Stimulated activated CD8-positive, alpha-beta memory T cell treated with anti-CD3 and anti-CD28 coated beads, Interleukin-7, amount 100 ng/mL, for 4 hours (primary cell): Measurements from ENCODE around the gene BTBD8.
"Not testable (repeated sequence)": the region's sequence is repeated elsewhere in the genome, so short reads cannot be mapped to it uniquely, and the experiment has no call there.

ENCODE experiments used
- DNase-seq, 2 donors: peaks; one replicate each; pipeline ENCODE4 v3.0.0-alpha.2; 2020; ENCODE audit warnings: low read depth in 2 of 2

The BTBD8 gene

DNA sequence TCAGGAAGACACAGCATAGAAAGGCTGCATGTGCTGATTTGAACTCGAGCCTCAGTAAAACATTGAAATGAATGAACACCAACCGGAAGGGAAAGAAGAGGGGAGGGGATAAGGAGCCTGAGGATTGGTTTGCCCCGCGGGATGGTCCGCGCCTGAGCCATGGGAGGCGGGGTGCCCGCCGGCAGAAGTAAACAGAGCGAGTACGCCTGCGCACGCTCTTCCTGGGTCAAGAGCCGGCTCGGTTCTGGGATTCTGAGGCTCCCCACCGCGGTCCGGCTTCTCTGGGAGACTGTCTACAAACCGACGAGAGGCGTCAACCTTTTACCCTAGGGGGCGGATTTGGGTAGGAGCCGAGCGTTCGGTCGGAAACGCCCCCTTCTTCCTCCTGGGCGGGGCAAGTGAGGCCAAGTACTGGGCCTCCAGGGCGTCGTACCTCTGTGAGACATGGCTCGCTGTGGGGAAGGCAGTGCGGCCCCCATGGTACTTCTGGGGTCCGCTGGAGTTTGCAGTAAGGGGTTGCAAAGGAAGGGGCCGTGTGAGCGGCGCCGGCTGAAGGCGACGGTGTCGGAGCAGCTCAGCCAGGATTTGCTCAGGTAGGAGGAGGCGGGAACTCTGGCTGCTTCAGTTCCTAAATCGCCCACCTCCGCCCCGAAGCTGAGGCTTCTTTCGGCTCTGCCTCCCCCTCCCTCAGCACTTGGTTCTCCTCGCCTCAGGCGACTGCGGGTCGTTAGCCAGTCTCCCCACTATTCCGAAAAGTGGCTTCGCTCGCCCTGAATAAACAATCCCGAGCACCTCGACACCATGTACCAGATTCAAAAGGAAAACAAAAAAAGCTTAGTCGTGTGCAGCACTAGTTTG lies at the start of gene BTBD8:
TSS of gene BTBD8 (plus strand) at position 218 of the 858 bp plus-strand sequence. CDS start at position 445, 227 bp downstream.
- DNase-seq = peak; percentile 74 to 82

DNA sequence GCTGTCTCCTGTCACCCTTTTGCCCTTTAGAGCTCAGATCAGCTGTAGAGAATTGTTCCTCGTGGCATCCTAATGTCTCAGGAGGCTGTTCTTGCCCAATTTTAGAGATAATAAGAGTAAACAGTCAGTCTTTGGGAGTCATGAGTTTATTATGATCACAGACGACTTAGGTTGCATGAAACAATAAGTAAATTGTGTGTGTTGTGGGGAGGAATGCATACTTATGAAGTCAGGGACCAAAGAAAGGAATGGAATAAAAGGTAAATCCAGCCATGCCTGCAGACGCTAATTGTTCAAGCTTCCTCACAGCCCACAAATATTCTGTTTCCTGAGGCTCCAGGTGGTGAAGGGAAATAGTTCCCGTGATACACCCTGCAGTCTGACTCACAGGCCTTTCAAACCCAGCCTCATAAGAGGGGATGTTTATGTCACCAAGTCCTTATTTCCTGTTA lies 49.5 kb upstream of the BTBD8 start:
- DNase-seq = no peak

DNA sequence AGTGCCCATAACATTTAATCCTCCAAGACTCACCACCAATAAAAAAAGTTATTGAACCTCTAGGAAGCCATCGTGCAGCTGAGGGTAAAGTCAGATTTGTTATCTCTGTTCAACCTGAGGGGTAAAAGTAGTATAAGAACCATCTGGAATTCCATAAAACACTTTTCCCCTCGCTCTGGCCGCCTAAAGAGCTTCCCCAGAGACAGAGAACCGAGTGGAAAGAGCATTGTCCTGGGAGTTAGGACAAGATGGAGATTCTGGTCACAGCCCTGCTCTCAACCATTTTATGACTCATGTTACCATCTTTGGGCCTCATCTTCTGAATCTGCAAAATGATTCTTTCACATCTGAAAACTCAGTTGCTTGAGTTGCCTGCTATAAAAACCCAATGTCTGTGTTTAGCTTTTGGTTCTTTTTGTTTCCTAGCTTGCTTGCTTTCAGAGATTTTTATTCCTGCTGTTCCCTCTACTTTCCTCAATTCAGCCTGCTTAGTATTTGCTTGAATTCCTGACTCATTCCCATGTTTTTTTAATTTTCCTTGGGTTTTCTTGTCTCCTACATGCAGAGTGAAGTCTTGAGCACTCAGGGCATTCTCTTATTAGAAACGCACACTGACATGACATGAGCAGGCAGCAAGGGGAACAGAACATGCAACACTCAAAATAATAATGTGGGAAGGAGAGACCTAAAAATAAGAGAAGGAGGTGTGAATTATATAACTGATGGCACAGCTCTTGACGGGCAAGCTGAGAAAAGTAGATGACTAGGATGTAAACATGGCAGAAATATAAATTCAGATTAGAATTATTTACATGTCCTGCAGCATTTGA lies 48.6 kb upstream of the BTBD8 start:
- no peak for DNase-seq

GRCh38 chr1:92037400-92037799 lies 42.7 kb upstream of the BTBD8 start:
- DNase-seq = no peak

- no peak for DNase-seq
These were observed 41.3 kb upstream of the BTBD8 start for GRCh38 chr1:92038695-92039346.

DNA sequence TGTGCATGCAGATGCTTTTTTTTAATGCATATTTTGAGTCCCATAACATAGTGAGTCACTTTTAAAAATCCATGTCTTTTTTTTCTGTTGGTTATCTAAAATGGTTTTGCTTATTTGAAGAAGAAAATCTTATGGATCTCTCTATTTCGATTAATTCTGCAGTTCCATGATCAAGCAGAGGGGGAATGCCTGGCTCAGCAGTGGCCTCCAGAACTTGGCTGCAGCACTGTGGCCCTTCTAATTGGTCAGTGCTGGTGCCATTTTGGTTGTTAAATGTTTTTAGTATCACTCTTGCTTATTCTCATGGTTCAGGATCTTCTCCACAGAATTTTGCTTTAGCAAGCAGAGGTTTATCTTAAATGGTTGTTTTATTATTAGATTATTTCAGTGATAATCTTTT lies 39.2 kb upstream of the BTBD8 start:
- DNase-seq = no peak

GRCh38 chr1:92043621-92044020 lies 36.5 kb upstream of the BTBD8 start:
- DNase-seq = no peak

DNA sequence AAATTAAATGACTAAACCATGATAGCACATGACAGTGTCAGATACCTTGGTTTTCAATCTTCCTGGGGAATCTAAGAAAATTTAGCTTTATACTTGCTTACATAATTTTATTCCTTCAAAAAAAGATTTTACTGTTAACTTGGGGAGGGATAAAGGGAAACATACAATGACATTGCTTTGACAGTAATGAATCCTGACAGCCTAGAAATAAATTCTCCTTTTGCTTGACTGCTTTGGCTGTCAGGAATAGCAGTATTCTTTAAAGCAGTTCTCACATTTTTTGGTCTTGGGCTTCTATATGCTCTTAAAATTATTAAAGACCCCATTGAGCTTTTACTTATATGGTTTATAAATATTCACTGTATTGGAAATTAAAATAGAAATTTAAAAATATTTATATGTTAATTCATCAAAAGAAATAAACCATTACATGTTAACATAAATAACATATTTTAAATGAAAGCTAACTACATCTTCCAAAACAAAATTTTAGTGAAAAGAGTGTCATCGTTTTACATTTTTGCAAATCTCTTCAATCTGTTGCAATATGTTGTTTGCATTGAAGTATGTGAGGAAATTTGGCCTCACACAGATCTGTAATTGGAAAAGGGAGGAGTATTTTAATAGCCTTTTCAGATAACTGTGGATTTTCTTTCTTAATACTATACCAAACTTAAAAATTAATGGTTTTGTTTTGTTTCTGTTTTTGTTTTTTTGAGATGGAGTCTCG lies 34.2 kb upstream of the BTBD8 start:
- DNase-seq = no peak

- DNase-seq = no peak
These were observed 28.2 kb upstream of the BTBD8 start for GRCh38 chr1:92051948-92052347.

DNA sequence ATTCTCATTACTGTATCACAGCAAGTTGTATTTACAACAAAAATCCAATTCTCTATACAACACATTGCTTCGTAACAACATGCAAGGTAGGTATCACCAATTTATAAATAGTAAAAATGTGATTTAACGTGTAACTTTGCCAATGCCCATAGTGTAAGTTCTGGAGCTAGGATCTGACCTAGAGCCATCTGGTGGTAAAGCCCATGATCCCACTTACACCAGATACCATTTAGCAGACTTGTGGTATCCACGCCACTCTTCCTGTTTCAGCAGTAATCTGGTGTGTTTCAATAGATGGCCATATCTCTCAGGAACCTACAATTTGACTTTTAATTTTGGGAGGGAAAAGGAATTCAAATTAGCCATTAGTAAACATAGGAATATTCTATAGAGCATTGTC lies 15.1 kb upstream of the BTBD8 start:
- DNase-seq = no peak

DNA sequence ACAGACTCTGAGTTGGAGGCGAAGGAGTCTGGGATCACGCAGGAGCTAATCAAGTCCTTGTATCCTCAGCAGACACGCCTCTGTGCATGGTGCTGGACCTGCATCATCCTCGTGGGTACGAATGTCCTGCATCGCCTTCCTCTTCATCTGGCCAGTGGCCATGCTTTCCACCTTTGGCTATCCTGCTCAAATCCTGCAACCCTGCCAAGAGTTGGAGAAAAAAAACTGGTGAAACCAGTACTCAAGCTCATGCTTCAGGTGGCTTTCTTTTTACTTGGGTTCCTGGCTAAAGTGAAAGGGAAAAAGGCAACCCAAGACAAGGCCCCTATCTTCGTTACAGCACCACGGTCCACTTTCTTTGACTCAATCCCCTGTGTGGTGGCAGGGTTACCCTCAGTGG lies 13.8 kb upstream of the BTBD8 start:
- DNase-seq = no peak

DNA sequence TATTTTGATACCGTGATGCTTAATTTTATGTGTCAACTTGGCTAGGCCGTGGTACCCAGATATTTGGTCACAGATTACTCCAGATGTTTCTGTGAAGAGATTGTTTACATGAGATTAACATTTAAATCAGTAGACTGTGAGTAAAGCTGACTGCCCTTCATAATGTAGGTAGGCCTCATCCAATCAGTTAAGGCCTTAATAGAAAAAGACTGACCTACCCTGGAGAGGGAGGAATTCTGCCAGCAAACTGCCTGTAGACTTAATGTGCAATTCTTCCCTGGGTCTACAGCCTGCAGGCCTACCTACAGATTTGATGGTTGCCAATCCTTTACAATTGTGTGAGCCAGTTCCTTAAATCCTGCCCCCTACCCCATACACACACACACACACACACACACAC lies 9.3 kb upstream of the BTBD8 start:
- no peak for DNase-seq

GRCh38 chr1:92074446-92074845 lies 5.7 kb upstream of the BTBD8 start:
- not testable (repeated sequence) for DNase-seq

DNA sequence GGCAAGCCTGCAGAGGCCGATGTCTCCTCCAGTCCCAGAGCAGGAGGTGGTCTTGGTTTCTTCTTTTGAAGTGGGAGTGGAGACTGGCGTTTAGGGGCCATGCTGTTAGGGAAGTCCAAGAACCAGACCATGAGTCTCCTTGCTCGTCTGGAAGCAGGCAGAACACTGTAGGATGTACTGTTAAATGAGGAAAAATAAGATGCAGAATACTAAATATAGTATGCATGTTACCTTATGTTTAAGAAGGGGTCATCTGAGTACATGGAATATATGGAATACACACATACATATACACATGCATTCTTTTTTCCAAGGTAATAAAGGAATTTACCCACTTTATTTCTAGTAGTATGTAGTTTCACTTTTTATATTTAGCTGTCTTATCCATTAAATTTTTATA lies 4.8 kb upstream of the BTBD8 start, which contains the start of gene SETSIP:
TSS of gene SETSIP (minus strand) at position 101 of the 400 bp plus-strand sequence. CDS start at position 101, 0 bp downstream.
- no peak for DNase-seq

DNA sequence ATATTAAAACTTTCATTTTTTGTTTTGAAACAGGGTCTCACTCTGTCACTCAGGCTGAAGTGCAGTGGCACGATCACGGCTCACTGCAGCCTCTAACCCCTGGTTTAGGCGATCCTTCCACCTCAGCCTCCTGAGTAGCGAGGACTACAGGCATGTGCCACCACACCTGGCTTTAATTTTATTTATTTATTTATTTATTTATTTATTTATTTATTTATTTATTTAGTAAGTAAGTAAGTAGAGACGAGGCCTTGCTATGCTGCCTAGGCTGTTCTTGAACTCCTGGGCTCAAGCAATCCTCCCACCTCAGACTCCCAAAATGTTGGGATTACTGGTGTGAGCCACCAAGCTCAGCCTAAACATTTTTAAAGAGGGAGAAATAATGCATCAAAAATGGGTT lies 3.8 kb upstream of the BTBD8 start:
- no peak for DNase-seq

DNA sequence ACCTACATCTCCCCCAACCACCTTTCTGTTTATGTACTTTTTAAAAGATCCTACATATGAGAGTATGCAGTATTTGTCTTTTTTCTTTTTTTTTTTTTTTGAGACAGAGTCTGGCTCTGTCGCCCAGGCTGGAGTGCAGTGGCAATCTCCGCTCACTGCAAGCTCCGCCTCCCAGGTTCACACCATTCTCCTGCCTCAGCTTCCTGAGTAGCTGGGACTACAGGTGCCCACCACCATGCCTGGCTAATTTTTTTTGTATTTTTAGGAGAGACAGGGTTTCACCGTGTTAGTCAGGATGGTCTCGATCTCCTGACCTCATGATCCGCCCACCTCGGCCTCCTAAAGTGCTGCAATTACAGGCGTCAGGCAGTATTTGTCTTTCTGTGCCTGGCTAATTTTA lies 2.1 kb upstream of the BTBD8 start:
- DNase-seq = not testable (repeated sequence)

DNA sequence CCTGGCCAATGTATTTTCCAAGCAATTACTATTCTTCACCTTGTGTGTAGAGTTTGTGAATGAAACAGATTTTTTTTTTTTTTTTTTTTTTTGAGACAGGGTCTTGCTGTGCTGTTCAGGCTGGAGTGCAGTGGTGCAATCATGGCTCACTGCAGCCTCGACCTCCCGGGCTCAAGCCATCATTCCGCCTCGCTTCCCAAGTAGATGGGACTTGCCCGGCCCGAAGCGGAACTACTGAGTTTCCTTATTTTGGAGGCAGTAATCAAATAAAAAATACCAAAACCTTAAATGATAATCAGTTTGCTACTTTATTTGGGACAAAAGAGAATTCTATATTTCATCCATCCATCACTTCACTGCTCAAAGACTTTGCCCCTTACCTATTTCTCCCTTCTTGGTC lies 704 bp upstream of the BTBD8 start:
- DNase-seq = no peak

GRCh38 chr1:92081031-92081430 lies 886 bp downstream of the BTBD8 start:
- no peak for DNase-seq

DNA sequence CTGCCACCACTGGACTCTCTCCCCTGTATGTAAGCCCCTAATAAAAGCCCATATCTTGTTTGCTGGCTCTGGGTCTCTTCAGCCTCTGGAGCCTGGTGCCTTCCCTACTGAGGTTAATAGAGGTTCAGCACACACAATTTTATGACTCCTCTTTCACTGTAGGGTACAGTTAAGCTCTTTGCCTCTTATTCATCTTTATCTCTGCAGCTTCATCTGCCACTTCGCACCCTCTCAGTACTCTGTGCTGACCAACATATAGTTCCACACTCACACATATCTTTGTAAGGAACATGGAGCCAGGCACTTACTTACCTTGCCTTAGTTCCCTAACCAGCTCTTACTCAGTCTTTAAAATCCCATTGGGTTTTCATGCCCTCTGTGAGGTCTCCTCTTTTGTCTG lies 4.5 kb downstream of the BTBD8 start:
- no peak for DNase-seq

- no peak for DNase-seq
These were observed 5.6 kb downstream of the BTBD8 start for GRCh38 chr1:92085727-92086126.

GRCh38 chr1:92087542-92087941 lies 7.4 kb downstream of the BTBD8 start:
- DNase-seq = no peak
